ENCODE measurements around the gene PRELP. TPM values are rescaled to one million over a fixed set of nuclear protein-coding genes. Genes with fewer than 3 reads are reported as not detected.

PRELP gene
- total and polyA plus RNA-seq, 2 of the 8 experiments (the other 6 are each of a cell fraction or from before 2014, with no cell fraction given): 0.13 to 0.23 TPM

- TF ChIP-seq HDAC2 (IDR thresholded peaks at IDR 0.05; ENCODE audit: borderline replicate concordance in 1 of 2, low read depth in 2 of 2, low read length in 2 of 2): no peak
- TF ChIP-seq NRF1 (IDR thresholded peaks at IDR 0.05; ENCODE audit: low read depth, low read length): no peak
- no peak for TF ChIP-seq SP4 (IDR thresholded peaks at IDR 0.05; ENCODE audit: low read length)
These were observed 46.5 kb upstream of the PRELP start (continued) for GRCh38 chr1:203428981-203429599.
